GM12874 (cell line): Measurements from ENCODE around the gene PTPRT.

Experiments
- CTCF ChIP-seq: IDR thresholded peaks from 2 replicates; pipeline ENCODE4 v1.5.1; 2011; ENCODE audit warnings: low read depth, mild to moderate bottlenecking, control low read depth, low read length, moderate library complexity; ENCODE audit not compliant: insufficient read depth

The PTPRT gene

DNA sequence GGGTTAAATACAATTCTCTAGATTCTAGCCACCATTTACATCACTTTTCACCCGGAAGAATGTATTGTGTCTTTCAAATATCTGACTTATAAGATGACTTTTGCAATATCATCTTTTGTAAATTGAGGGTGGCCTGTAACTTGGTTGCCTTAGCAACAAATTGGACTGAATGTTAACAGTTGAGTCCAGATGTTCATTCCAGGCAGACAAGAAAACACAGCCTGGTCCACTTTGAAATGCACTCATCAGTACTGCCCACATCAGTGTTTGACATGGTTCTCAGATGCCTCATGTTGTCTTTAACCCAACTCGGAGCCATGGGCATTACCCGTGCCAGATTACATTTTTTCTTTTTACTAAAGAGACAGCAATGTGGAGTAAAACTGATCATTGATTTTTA lies 789.9 kb downstream of the PTPRT start:
- TF ChIP-seq CTCF: no peak

- no peak for TF ChIP-seq CTCF
Observed at GRCh38 chr20:42392442-42392841, 797.3 kb downstream of the PTPRT start.

DNA sequence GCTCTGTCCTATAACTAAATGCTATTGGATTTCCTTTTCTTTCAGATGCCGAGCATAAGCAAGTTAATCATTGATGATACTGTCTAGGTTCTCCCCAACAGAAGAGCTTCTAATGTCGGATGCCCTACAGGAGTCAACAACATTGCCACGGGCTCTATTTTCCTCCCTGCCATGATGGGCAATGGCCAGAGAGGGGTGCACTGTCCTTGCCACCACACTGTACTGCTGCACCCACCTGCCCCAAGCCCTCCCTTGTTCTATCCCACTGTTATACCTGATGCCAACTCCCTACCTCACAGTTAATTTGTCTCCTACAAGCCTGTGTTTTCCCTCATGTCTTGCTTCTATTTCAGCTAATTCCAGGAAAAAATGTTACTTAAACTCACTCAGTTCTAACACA lies 797.9 kb downstream of the PTPRT start:
- no peak for TF ChIP-seq CTCF

GRCh38 chr20:42380287-42380686 lies 809.4 kb downstream of the PTPRT start:
- TF ChIP-seq CTCF: no peak

- TF ChIP-seq CTCF: no peak
Observed at GRCh38 chr20:42379385-42379784, 810.3 kb downstream of the PTPRT start.

DNA sequence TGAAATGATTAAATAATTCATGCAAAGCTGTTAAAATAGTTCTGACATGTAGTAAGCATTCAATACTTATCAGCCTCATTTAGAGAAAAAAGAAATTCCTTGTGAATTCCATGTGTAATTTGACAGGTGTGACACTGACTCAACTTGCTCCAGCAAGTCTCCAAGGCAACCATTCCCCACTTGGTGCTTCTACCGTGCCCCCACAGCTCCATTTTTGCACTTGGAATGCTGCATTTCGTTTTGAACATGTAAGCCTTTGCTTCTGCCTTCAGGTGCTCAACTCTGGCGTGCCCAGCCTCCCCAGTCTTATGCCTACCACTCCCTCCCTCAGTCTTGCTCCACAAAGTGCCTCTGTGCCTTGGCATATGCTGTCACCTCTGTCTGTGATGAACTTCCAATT lies 810.9 kb downstream of the PTPRT start:
- no peak for TF ChIP-seq CTCF

- no peak for TF ChIP-seq CTCF
Observed at GRCh38 chr20:42376131-42376530, 813.6 kb downstream of the PTPRT start.

GRCh38 chr20:42373049-42373448 lies 816.7 kb downstream of the PTPRT start:
- no peak for TF ChIP-seq CTCF
